Activated CD8-positive, alpha-beta memory T cell treated with anti-CD3 and anti-CD28 coated beads, Interleukin-2, amount 50 U/mL, for 24 hours (primary cell): ENCODE results near the gene MRPL54.

Experiments
- DNase-seq: peaks from one replicate; pipeline ENCODE4 v3.0.0-alpha.2; 2020; ENCODE audit errors: extremely low read depth

MRPL54 gene

GRCh38 chr19:3769494-3769893 lies 7.0 kb downstream of the MRPL54 start:
- no peak for DNase-seq

GRCh38 chr19:3770136-3770999 lies 7.9 kb downstream of the MRPL54 start:
- DNase-seq: no peak

- no peak for DNase-seq
These were observed 8.8 kb downstream of the MRPL54 start for GRCh38 chr19:3771000-3771905.

GRCh38 chr19:3771906-3772455 lies 9.5 kb downstream of the MRPL54 start, which contains the start of gene RAX2:
RAX2 (minus strand) TSS chr19:3772228; CDS start chr19:3771742, 486 bp downstream.
- DNase-seq: no peak

- DNase-seq: no peak
These were observed 11.5 kb downstream of the MRPL54 start for GRCh38 chr19:3773814-3774515.

- DNase-seq: no peak
These were observed 12.3 kb downstream of the MRPL54 start for GRCh38 chr19:3774621-3775373.

GRCh38 chr19:3775374-3775711 lies 12.9 kb downstream of the MRPL54 start:
- no peak for DNase-seq

- DNase-seq: no peak
These were observed 13.3 kb downstream of the MRPL54 start for GRCh38 chr19:3775831-3776230.

GRCh38 chr19:3776479-3777040 lies 14.1 kb downstream of the MRPL54 start:
- no peak for DNase-seq

GRCh38 chr19:3778104-3778867 lies 15.8 kb downstream of the MRPL54 start:
- no peak for DNase-seq

- no peak for DNase-seq
These were observed 16.6 kb downstream of the MRPL54 start for GRCh38 chr19:3778899-3779723.

GRCh38 chr19:3780786-3781304 lies 18.4 kb downstream of the MRPL54 start:
- no peak for DNase-seq

GRCh38 chr19:3781603-3782002 lies 19.1 kb downstream of the MRPL54 start:
- DNase-seq: no peak

GRCh38 chr19:3782330-3782729 lies 19.8 kb downstream of the MRPL54 start:
- no peak for DNase-seq

GRCh38 chr19:3782903-3783302 lies 20.4 kb downstream of the MRPL54 start:
- no peak for DNase-seq

- no peak for DNase-seq
These were observed 21.4 kb downstream of the MRPL54 start for GRCh38 chr19:3783660-3784584.

- DNase-seq: no peak
These were observed 22.3 kb downstream of the MRPL54 start for GRCh38 chr19:3784607-3785450.
